Breast epithelium (tissue), 4 donors: ENCODE data around the gene LRRN2. TPM values are rescaled to one million over a fixed set of nuclear protein-coding genes. Genes with fewer than 3 reads are reported as not detected.

Experiments
- DNase-seq, 2 donors: peaks; one replicate each; pipeline ENCODE4 v3.0.0-alpha.2; 2019; ENCODE audit warnings: low spot score in 2 of 2
- H3K27ac ChIP-seq, 2 donors: fragments of 200-600 bp; sonication (generic) in 1 of 2; one replicate each; pipeline ENCODE4 v1.5.1; 2016 to 2019; ENCODE audit warnings: mild to moderate bottlenecking in 1 of 2
- H3K27me3 ChIP-seq, 2 donors: fragments of 200-600 bp; sonication (generic) in 1 of 2; one replicate each; pipeline versions ENCODE4 v1.5.1 to v1.6.0; 2017 to 2019; ENCODE audit warnings: control low read depth in 1 of 2, mild to moderate bottlenecking in 1 of 2
- H3K36me3 ChIP-seq: fragments of 200-600 bp; one replicate; pipeline ENCODE4 v1.5.1; 2019
- H3K4me1 ChIP-seq, 2 donors: fragments of 200-600 bp; sonication (generic); one replicate each; pipeline ENCODE4 v1.5.1; 2016 to 2019; ENCODE audit warnings: control low read depth in 1 of 2
- H3K4me3 ChIP-seq, 3 donors: fragments of 200-600 bp; sonication (generic); 1 replicate in 2 of 3; 2 replicates in 1 of 3; pipeline ENCODE4 v1.5.1; 2016 to 2019; ENCODE audit warnings: mild to moderate bottlenecking in 3 of 3, moderate library complexity in 2 of 3
- H3K9me3 ChIP-seq, 2 donors: fragments of 200-600 bp; sonication (generic) in 1 of 2; one replicate each; pipeline ENCODE4 v1.5.1; 2016 to 2019; ENCODE audit warnings: control low read depth in 1 of 2
- CTCF ChIP-seq, 3 donors: fragments of 450-650 bp; IDR thresholded peaks; one replicate each; pipeline ENCODE4 v1.5.1; 2016 to 2017; ENCODE audit warnings: antibody characterized with exemption in 3 of 3, mild to moderate bottlenecking in 3 of 3, moderate library complexity in 3 of 3
- POLR2A ChIP-seq: fragments of 450-650 bp; IDR thresholded peaks from one replicate; pipeline ENCODE4 v1.6.1; 2016; ENCODE audit warnings: antibody characterized with exemption, mild to moderate bottlenecking, moderate library complexity
- POLR2AphosphoS5 ChIP-seq, 3 donors: sonication (generic); formaldehyde crosslinking; IDR thresholded peaks; one replicate each; pipeline ENCODE4 v1.6.1; 2017; ENCODE audit warnings: antibody characterized with exemption in 3 of 3
- intact Hi-C: fragments of 100-400 bp; cut with DNase I; formaldehyde crosslinking; loops from one replicate; pipeline ENCODE4 v1.15.1; 2023; ENCODE audit warnings: low total_unique reads
- total RNA-seq, 3 donors: library from RNA; depleted of rRNA; stranded (reverse); fragments of >200 nt; gene quantifications; one replicate each; pipeline ENCODE4 v1.1.0, GENCODE V29; 2016

LRRN2 gene
- total RNA-seq, 3 donors from 2014 or later = 0.32 to 2.5 (median 2.0) TPM

DNA sequence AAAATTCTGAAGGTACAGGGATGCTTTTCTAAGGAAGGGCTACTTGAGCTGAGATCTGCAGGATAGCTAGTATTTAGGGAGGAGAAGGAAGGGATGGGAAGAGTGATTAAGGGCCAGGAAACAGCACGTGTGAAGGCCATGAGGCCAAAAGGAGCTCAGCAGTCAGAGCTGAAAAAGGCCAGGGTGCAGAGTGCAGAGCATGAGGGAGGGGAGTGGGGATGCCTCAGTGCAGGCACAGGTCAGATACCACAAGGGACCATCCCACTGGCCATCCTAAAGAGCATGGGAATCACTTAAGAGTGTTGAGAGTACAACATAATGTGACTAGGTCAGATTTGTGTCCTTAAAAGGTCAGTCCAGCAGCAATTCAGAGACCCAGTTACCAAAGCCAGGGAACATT is 16.0 kb downstream of the LRRN2 start:
- intact Hi-C loops = no loop called here
- no peaks in the 10 kb centered on the region for H3K36me3 ChIP-seq
- no peaks in the 10 kb centered on the region for H3K9me3 ChIP-seq
- TF ChIP-seq CTCF (IDR thresholded peaks at IDR 0.05) (no peak), POLR2AphosphoS5 (IDR thresholded peaks at IDR 0.05) (no peak)
- DNase-seq = no peak
- H3K4me3 ChIP-seq = no peak overlapping the region
- no peak overlapping the region for H3K27ac ChIP-seq
- no peaks in the 10 kb centered on the region for H3K27me3 ChIP-seq
- no peaks in the 10 kb centered on the region for H3K4me1 ChIP-seq

- no peak overlapping the region for H3K4me3 ChIP-seq
These were observed 21.2 kb downstream of the LRRN2 start for GRCh38 chr1:204664384-204664651.

GRCh38 chr1:204663644-204664383 is 21.7 kb downstream of the LRRN2 start:
- no peak overlapping the region for H3K27ac ChIP-seq
- H3K4me3 ChIP-seq = no peak overlapping the region
- H3K27me3 ChIP-seq = no peaks in the 10 kb centered on the region
- no peak for TF ChIP-seq CTCF (IDR thresholded peaks at IDR 0.05)
- TF ChIP-seq POLR2A = no peak
- TF ChIP-seq POLR2AphosphoS5 (IDR thresholded peaks at IDR 0.05) = no peak
- no peaks in the 10 kb centered on the region for H3K9me3 ChIP-seq
- no peaks in the 10 kb centered on the region for H3K36me3 ChIP-seq
- H3K4me1 ChIP-seq = no peaks in the 10 kb centered on the region
- intact Hi-C loops = no loop called here
- DNase-seq = no peak

More at GRCh38 chr1:204664384-204664651, 21.2 kb downstream of the LRRN2 start:
- no peaks in the 10 kb centered on the region for H3K9me3 ChIP-seq
- intact Hi-C loops = no loop called here
- no peak overlapping the region for H3K27ac ChIP-seq
- no peaks in the 10 kb centered on the region for H3K36me3 ChIP-seq
- H3K27me3 ChIP-seq = no peaks in the 10 kb centered on the region
- no peak for DNase-seq
- TF ChIP-seq POLR2A = no peak
- no peak for TF ChIP-seq POLR2AphosphoS5 (IDR thresholded peaks at IDR 0.05)
- H3K4me1 ChIP-seq = no peaks in the 10 kb centered on the region

DNA sequence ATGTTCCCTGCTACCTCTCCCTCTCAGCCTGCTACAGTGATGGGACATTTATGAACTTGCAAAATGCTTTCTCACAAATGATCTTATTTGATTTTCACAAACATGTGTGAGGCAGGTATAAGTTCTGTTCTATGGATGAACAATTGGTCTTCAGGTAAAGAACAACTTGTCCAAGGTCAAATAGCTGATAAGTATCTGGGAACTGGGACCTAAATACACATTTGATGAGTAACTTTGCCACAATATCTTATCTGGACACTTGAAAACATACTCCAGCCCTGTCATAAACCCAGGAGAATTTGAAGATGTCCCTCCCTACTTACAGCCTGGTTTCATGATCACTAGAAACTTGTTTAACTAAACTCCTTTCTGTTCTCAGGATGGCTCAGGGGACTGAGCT is 23.0 kb downstream of the LRRN2 start:
- intact Hi-C loops = no loop called here
- Histone ChIP-seq H3K9me3 (no peaks in the 10 kb centered on the region), H3K4me3 (no peak overlapping the region), H3K27ac (no peak overlapping the region), H3K36me3 (no peaks in the 10 kb centered on the region), H3K27me3 (no peaks in the 10 kb centered on the region), H3K4me1 (no peaks in the 10 kb centered on the region)
- no peak for TF ChIP-seq POLR2AphosphoS5 (IDR thresholded peaks at IDR 0.05)
- no peak for TF ChIP-seq POLR2A
- no peak for TF ChIP-seq CTCF (IDR thresholded peaks at IDR 0.05)
- DNase-seq = no peak

DNA sequence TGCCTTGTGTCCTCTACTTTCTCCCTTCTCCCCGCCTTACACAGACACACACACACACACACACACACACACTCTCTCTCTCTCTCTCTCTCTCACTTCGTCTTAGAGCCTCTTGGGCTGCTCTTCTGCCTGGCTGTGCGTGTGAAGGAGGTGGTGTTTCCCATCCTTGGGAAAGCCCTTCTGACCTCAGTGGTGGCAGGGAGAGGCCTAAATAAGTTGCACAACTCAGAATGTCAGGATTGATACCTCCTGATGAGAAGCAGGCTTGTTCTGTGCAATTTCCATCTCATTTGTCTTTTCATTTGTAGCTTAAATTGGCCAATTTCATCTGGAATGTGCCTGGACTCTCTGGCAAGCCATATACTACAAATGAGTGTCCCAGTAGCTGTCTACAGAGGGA is 25.0 kb downstream of the LRRN2 start:
- TF ChIP-seq CTCF (IDR thresholded peaks at IDR 0.05) (no peak), POLR2A (no peak), POLR2AphosphoS5 (IDR thresholded peaks at IDR 0.05) (peak in 1 of 3 donors; percentile 71)
- no peak overlapping the region for H3K27ac ChIP-seq
- no peaks in the 10 kb centered on the region for H3K27me3 ChIP-seq
- intact Hi-C loops = no loop called here
- no peaks in the 10 kb centered on the region for H3K9me3 ChIP-seq
- H3K4me3 ChIP-seq = no peak overlapping the region
- no peak for DNase-seq
- H3K4me1 ChIP-seq = no peaks in the 10 kb centered on the region
- H3K36me3 ChIP-seq = no peaks in the 10 kb centered on the region

DNA sequence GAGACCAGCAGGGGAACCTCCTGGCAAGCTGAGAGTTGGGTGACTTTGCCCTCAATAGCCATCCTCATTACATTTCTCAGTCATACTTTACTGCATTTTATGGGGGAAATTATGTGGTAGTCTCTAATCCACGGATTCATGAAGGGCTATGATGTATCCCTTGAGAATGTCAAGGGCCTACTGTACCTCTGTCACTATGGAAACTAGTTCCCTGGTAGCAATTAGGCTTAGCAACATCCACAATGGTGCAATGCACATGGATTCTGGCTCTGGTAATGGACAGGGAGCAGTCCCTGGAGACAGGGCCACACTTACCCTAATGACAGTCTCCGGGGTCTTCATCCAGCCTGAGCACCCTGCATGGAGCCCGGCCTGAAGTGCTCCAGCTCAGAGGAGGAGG is 26.5 kb downstream of the LRRN2 start:
- Histone ChIP-seq H3K9me3 (no peaks in the 10 kb centered on the region), H3K27ac (no peak overlapping the region), H3K27me3 (no peaks in the 10 kb centered on the region), H3K4me1 (no peaks in the 10 kb centered on the region), H3K36me3 (no peaks in the 10 kb centered on the region), H3K4me3 (no peak overlapping the region)
- TF ChIP-seq POLR2AphosphoS5 (IDR thresholded peaks at IDR 0.05) (no peak), CTCF (IDR thresholded peaks at IDR 0.05) (no peak), POLR2A (no peak)
- intact Hi-C loops = no loop called here
- no peak for DNase-seq
